Smooth muscle cell (in vitro differentiated cells): ENCODE data around the gene ZNF787. TPM values are rescaled to one million over a fixed set of nuclear protein-coding genes. Genes with fewer than 3 reads are reported as not detected.

Source experiments
- DNase-seq: peaks from one replicate; lab custom pipeline; 2025; ENCODE audit not compliant: unreplicated experiment; lab: John Stamatoyannopoulos, UW
- H2AFZ ChIP-seq: fragments of 200-600 bp; sonication (generic); 2 replicates; pipeline ENCODE4 v1.6.0; 2016; ENCODE audit warnings: antibody characterized with exemption, low read depth, mild to moderate bottlenecking
- H3F3A ChIP-seq: fragments of 200-600 bp; sonication (generic); 2 replicates; pipeline ENCODE4 v1.6.0; 2017; ENCODE audit warnings: antibody characterized with exemption, low read depth
- H3K27ac ChIP-seq: fragments of 200-600 bp; sonication (generic); 2 replicates; pipeline ENCODE4 v1.5.1; 2016; ENCODE audit warnings: low read depth, mild to moderate bottlenecking
- H3K27me3 ChIP-seq: fragments of 200-600 bp; sonication (generic); 2 replicates; pipeline ENCODE4 v1.6.1; 2016; ENCODE audit warnings: low read depth, mild to moderate bottlenecking
- H3K36me3 ChIP-seq: fragments of 200-600 bp; sonication (generic); 2 replicates; pipeline ENCODE4 v1.5.1; 2016; ENCODE audit warnings: low read depth
- H3K4me1 ChIP-seq: fragments of 200-600 bp; sonication (generic); 2 replicates; pipeline ENCODE4 v1.5.1; 2016; ENCODE audit warnings: low read depth
- H3K4me2 ChIP-seq: fragments of 200-600 bp; sonication (generic); 2 replicates; pipeline ENCODE4 v1.6.0; 2016; ENCODE audit warnings: mild to moderate bottlenecking
- H3K4me3 ChIP-seq: fragments of 200-600 bp; sonication (generic); 2 replicates; pipeline ENCODE4 v1.5.1; 2016; ENCODE audit warnings: mild to moderate bottlenecking
- H3K79me2 ChIP-seq: fragments of 200-600 bp; sonication (generic); 2 replicates; pipeline ENCODE4 v1.6.0; 2016; ENCODE audit warnings: low read depth, mild to moderate bottlenecking
- H3K9ac ChIP-seq: fragments of 200-600 bp; sonication (generic); 2 replicates; pipeline ENCODE4 v1.6.0; 2016; ENCODE audit warnings: low read depth
- H3K9me3 ChIP-seq: fragments of 200-600 bp; sonication (generic); replicated peaks from 2 replicates; pipeline ENCODE4 v1.5.1; 2016; ENCODE audit warnings: low read depth
- H4K20me1 ChIP-seq: fragments of 200-600 bp; sonication (generic); 2 replicates; pipeline ENCODE4 v1.6.0; 2016; ENCODE audit warnings: low read depth
- CTCF ChIP-seq: fragments of 200-600 bp; sonication (generic); IDR thresholded peaks from 2 replicates; pipeline ENCODE4 v1.5.1; 2017; ENCODE audit warnings: borderline replicate concordance, mild to moderate bottlenecking, antibody characterized with exemption; ENCODE audit not compliant: insufficient read depth, poor library complexity, severe bottlenecking
- WGBS: methylation state at CpG from one replicate; pipeline ENCODE4 v1.1.7; 2016; ENCODE audit warnings: low lambda C conversion rate; 5-methylcytosine and 5-hydroxymethylcytosine counted together
- polyA plus RNA-seq: library from polyadenylated mRNA; unstranded; fragments of >200 nt; fragmentation: Nextera tagmentation; extraction: Ambion mirVana; gene quantifications from 2 replicates; pipeline ENCODE4 v1.2.1, GENCODE V29; 2016
- total RNA-seq: library from RNA; depleted of rRNA; stranded (reverse); fragments of >200 nt; gene quantifications from 2 replicates; pipeline ENCODE4 v1.2.3, GENCODE V29; 2014

Gene ZNF787
- total and polyA plus RNA-seq, 2 experiments from 2014 or later: 10.0 to 20.3 TPM

- Histone ChIP-seq H3K4me2 (peak within 1 kb of the TSS; percentile 95), H3K9ac (peak within 1 kb of the TSS; percentile 80), H3K79me2 (peaks cover 39% of the 10 kb centered on the region), H3F3A (peaks cover 7% of the 10 kb centered on the region), H3K4me3 (peak within 1 kb of the TSS; percentile 79), H3K27me3 (no peaks in the 10 kb centered on the region), H3K27ac (peak within 1 kb of the TSS; percentile 89), H3K4me1 (peaks cover 16% of the 10 kb centered on the region), H3K36me3 (no peaks in the 10 kb centered on the region), H2AFZ (peak within 1 kb of the TSS; percentile 97), H3K9me3 (no peaks in the 10 kb centered on the region), H4K20me1 (peaks cover 23% of the 10 kb centered on the region)
- under 1% methylated on average over 49 of the region's 56 CpGs for WGBS
- TF ChIP-seq CTCF: no peak
- peak; percentile 100 for DNase-seq
Observed at GRCh38 chr19:56140583-56141416, 19.7 kb upstream of the ZNF787 start, which contains the start of gene ZNF444. Gene ZNF444 (plus strand): TSS chr19:56141287. CDS start chr19:56146912, 5,625 bp downstream.

GRCh38 chr19:56139847-56140582, 18.9 kb upstream of the ZNF787 start:
- TF ChIP-seq CTCF: no peak
- WGBS: 46% methylated on average over 22 of the region's 22 CpGs
- H3K4me3 ChIP-seq: peak overlapping the region; percentile 79

GRCh38 chr19:56138069-56138468, 17.0 kb upstream of the ZNF787 start:
- H3K36me3 ChIP-seq: no peaks in the 10 kb centered on the region
- DNase-seq: no peak
- H3K4me1 ChIP-seq: peaks cover 17% of the 10 kb centered on the region
- H3K9ac ChIP-seq: no peak overlapping the region
- H3K9me3 ChIP-seq: no peaks in the 10 kb centered on the region
- no peak overlapping the region for H3K27ac ChIP-seq
- no peak overlapping the region for H2AFZ ChIP-seq
- H3F3A ChIP-seq: peaks cover 7% of the 10 kb centered on the region
- peaks cover 15% of the 10 kb centered on the region for H3K79me2 ChIP-seq
- H3K27me3 ChIP-seq: no peaks in the 10 kb centered on the region
- H4K20me1 ChIP-seq: no peaks in the 10 kb centered on the region
- H3K4me2 ChIP-seq: no peak overlapping the region
- H3K4me3 ChIP-seq: no peak overlapping the region
- TF ChIP-seq CTCF: no peak
- 96% methylated on average over 3 of the region's 3 CpGs for WGBS

More at GRCh38 chr19:56139847-56140582, 18.9 kb upstream of the ZNF787 start:
- H2AFZ ChIP-seq: peak overlapping the region; percentile 97
- no peaks in the 10 kb centered on the region for H3K36me3 ChIP-seq
- H3K9ac ChIP-seq: peak overlapping the region; percentile 80
- peaks cover 16% of the 10 kb centered on the region for H3K4me1 ChIP-seq
- H3K27me3 ChIP-seq: no peaks in the 10 kb centered on the region
- H3K9me3 ChIP-seq: no peaks in the 10 kb centered on the region
- peaks cover 7% of the 10 kb centered on the region for H3F3A ChIP-seq
- peaks cover 16% of the 10 kb centered on the region for H4K20me1 ChIP-seq
- H3K79me2 ChIP-seq: peaks cover 31% of the 10 kb centered on the region
- DNase-seq: no peak
- peak overlapping the region; percentile 95 for H3K4me2 ChIP-seq
- H3K27ac ChIP-seq: peak overlapping the region; percentile 89
